MV-4-11 (cell line): Measurements from ENCODE around the gene RELN.

Experiments used
- DNase-seq: peaks from one replicate; lab custom pipeline; 2025; lab: John Stamatoyannopoulos, UW

RELN gene

GRCh38 chr7:103632005-103632639 is 357.3 kb downstream of the RELN start:
- no peak for DNase-seq

- DNase-seq: peak; percentile 4
Measured at GRCh38 chr7:103630318-103630717, 359.1 kb downstream of the RELN start.

DNA sequence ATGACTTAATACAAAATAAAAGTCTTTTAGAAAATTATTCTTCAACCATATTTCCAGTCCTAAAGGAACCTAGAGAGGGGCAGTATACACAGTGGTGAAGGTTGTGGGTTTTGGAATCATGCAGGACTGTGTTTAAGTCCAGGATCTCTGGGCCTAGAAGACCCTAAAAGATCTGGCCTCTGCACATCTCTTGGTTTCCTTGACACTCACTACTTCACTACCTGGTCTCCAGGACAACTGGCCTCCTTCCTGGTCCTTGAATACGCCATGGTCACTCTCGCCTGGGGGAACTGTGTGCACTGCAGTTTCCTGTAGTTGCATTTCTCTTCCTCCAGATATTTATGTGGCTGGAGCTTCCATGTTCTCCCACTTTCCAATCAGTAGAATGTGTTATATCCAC is 360.7 kb downstream of the RELN start:
- no peak for DNase-seq

DNA sequence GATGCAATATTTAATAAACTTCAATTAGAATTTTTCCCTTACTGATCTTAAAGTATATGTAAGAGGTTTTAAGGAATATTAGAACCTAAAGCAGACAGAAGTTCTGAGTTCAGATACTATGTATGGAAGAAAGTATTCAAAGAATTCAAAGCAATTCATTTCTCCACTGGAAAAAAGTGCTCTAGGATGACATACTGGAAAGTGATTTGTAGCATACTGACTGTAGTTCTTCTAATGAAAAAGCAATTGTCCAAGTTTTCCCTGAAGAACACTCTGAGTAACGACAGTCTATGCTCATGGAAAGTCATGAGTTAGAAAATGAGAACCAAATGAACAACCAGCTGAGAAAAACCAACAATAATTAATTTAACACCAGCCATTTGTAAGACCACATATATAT is 362.7 kb downstream of the RELN start:
- DNase-seq: no peak

- no peak for DNase-seq
Measured at GRCh38 chr7:103622274-103622673, 367.2 kb downstream of the RELN start.

GRCh38 chr7:103613655-103614642 is 375.5 kb downstream of the RELN start:
- DNase-seq: no peak

- no peak for DNase-seq
Measured at GRCh38 chr7:103609778-103610177, 379.7 kb downstream of the RELN start.

DNA sequence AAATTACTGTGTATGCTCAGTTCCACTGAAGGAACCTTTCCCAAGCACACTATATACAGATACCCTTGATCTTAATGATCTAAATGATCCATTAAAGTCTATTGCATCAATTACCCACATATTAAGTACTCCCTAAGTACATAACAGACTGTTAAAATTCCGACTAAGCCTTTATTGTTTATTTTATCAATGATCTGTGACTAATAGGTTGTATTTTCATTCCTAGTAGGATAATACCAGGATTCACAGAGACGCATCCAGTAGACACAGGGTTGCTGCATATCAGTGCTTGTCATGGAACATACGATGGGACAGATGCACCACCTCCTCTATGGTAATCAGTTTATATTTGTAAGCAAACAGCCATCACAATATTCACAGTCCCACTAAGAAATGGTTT is 383.8 kb downstream of the RELN start:
- no peak for DNase-seq

DNA sequence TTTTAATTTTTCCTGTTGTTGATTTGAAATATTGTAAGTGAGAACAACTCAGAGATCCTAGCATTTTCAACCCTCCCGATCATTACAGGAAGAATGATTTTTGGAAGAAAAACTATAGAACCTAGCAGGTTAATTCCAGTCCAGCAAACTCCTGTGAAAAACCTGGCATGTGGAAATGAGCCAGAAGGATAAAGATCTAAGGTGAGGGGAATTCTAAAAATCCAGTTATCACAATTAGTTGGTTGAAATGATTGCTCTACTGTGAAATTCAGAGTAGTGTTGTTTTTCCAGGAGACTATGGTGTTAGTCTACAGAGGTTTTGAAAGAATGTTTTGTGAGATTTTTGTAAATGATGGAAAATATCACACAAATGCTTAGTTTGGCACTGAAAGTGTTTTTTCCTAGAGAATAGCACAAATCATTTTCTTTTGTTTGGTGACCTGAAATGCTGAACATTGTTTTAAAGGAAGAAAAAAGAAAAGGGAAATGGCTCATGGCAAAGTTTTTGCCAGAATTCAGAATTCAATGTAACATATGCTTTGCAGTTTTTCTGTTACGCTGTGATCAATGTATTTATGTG is 391.0 kb downstream of the RELN start:
- no peak for DNase-seq

DNA sequence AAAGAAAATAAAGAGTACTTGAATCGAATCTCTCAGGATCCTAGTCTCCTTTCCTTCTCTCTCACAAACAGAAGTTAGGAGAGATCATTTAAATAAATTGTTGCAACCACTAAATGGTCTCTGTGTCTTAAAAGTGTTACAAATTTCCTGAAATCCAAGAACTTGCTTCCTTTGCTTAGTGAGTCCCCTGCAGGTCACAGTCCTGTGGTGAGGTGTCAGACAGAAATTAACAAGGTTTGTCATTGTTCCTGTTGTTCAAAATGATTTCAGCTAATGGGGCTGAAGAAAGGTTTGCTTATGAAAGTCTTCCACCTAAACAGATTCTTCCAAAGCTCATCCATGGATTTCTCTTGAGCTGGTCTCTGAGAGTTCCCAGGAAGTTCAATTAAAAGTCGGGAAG is 391.9 kb downstream of the RELN start:
- no peak for DNase-seq

DNA sequence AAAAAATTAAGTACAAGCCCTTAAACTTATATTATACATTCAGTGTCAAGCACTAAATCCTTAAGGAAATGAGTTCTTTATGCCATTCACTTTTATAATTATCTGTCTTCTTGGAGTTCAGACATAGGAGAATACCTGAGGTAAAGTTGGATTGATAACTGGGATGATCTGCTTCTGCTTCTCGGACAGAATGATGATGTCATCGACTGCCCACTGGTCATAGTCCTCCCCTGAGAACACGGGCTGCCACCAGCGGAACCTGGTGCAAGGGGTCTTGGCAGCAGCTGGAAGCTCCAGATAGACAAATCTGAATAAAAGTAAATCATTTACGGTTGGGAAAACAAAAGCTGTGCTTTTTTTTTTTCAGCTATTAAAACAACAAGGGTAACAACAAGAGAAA is 395.3 kb downstream of the RELN start:
- DNase-seq: no peak

- DNase-seq: no peak
Measured at GRCh38 chr7:103593691-103594090, 395.8 kb downstream of the RELN start.

DNA sequence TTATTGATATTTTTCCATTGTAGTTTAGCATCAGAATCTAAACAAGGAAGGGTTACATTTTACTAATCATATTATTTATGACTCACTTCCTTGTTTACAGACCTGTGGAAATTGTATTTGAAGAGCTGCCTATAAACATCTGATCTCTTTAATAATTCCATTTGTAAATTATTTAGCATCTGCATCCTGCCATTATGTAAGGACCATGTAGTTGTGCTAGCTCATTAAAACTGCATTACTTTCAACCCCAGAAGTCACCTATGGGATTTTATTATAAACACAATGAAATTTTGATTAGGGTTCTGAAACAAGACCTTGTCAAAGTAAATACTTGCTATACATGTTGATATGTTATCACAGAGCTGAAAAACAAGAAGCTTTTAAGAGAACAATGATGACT is 396.6 kb downstream of the RELN start:
- DNase-seq: no peak

DNA sequence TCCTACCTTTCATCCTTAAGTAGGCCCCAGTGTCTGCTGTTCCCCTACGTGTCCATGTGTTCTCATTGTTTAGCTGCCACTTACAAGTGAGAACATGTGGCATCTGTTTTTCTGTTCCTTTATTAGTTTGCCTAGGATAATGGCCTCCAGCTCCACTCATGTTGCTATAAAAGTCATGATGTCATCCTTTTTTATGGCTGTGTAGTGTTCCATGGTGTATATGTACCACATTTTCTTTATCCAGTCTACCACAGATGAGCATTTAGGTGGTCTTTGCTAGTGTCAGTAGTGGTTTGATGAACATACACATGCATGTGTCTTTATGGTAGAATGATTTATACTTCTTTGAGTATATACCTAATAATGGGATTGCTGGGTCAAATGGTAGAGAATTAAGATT is 397.3 kb downstream of the RELN start:
- no peak for DNase-seq

DNA sequence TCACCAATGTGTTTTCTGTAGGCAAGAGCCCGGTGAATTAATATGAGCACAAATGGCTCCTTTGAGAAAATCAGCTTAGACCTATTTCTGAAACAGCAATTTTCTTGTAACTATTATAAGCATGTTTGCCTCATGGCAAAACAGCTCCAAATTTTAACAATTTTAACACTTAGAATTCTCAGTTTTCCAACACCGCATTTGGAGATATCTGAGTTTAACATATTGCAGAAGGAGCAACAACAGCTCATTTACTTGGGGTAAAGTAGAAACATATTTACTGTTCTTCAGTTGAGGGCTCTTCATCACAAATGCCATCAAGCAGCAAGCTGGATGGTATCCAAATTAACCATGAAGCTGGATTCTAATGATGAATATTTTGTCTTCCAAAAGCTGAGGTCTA is 409.4 kb downstream of the RELN start:
- no peak for DNase-seq

DNA sequence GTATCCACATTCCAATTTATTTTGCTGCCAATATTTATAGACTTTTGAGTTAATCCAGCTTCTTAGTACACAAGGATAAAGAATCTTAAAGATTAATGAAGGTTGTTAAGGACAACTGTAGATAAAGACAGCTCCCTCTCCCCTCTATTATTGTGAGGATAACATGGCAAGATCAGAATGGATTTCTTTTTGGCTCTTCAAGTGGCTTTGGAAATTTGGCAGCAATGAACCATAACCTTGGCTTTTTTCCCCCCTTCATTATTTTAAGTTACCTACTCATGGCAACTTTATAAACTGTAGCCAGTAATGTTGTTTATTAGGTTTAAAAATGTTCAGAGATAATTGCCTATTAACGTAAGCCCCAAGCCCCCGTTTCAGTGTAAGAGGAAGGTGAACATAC is 412.4 kb downstream of the RELN start:
- no peak for DNase-seq

- no peak for DNase-seq
Measured at GRCh38 chr7:103576641-103577040, 412.8 kb downstream of the RELN start.

DNA sequence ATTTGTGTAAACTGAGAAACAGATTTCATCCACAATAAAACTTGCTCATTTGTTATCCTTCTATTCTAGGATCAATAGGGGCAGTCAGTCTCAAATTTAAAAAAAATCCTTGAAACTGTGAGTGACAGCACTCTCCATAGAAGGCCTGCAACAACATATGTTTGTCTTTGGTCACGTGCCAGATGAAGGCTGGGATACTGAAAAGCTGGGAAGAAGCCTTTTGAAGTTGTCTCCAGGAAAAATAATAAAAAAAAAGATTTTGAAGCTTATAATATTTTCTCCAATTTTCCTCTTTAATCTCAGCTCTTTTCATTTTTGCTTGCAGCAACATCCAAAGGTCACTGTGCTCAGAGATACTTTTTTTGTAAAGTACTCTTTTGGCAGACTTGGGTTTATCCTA is 414.9 kb downstream of the RELN start:
- no peak for DNase-seq

- DNase-seq: peak; percentile 2
Measured at GRCh38 chr7:103573479-103574058, 415.9 kb downstream of the RELN start.

GRCh38 chr7:103571586-103571985 is 417.9 kb downstream of the RELN start:
- no peak for DNase-seq

DNA sequence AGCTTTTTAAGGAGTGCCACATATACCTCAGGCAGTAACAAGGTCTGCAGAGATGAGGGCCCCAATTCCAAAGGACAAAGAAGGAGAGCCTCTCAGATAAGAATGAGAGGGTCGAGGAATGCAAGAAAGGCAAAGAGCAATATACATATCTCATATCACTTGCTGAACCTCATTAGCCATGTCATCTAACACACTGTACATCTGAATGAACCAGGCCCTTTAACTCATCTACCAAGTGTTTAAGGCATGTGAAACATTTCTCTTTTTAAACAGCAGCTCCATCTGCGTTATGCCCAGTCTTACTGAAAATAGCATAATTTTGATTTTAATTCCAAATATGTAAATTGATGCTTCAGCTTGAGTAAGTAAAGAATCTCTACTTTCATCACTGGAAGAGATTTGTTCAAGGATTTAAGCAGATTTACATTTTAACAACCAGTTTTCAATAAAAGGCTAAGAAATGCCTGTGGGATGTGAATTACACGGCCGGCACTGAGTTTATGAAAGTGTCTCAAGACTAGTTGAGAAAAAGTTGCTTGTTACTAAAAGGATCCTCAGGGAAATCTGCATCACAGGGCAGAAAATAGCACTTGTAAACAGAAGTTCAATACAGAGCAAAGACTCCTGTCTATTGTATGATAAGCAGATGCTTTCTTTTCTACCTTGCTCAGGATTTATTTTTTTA is 419.7 kb downstream of the RELN start:
- DNase-seq: no peak

DNA sequence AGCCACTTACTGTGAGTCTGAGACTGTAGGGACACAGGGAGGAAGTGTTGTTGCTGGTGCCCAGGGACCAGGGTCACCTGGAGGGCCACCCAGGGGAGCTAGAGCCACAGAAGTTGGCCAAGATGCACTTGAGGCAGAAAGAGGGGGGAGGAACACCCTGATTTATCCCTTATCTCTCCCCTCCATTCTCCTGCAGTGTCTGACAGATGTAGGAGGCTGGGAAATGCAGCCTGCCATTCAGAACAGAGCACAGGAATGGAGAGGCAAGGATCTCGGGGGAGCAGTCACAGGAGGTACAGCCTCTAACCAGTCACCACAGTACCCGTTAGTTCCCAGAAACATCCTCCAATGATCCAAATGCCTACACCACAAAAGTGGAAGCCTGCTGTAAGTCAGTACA is 425.0 kb downstream of the RELN start:
- DNase-seq: no peak
